Heart right ventricle (tissue), 16 donors: ENCODE measurements around the gene VTCN1. TPM values are rescaled to one million over a fixed set of nuclear protein-coding genes. Genes with fewer than 3 reads are reported as not detected.

ENCODE experiments used
- ATAC-seq, 8 donors: fragments of 200-7000 bp; cut with Tn5 transposase; one replicate each; pipeline ENCODE4 v1.9.1; 2020; ENCODE audit warnings: mild to moderate bottlenecking in 8 of 8, moderate library complexity in 8 of 8, moderate number of reproducible peaks in 1 of 8
- DNase-seq, 2 donors: peaks; one replicate each; pipeline ENCODE4 v3.0.0-alpha.2; 2020
- H3K27ac ChIP-seq, 10 donors: fragments of 200-600 bp; sonication (generic) in 2 of 10; one replicate each; pipeline versions ENCODE4 v1.5.0 to v1.8.0; 2020 to 2022; ENCODE audit warnings: mild to moderate bottlenecking in 3 of 10
- H3K27me3 ChIP-seq, 7 donors: fragments of 200-600 bp; one replicate each; pipeline ENCODE4 v1.8.0; 2021 to 2022; ENCODE audit warnings: mild to moderate bottlenecking in 2 of 7
- H3K36me3 ChIP-seq, 9 donors: fragments of 200-600 bp; sonication (generic) in 1 of 9; one replicate each; pipeline versions ENCODE4 v1.5.0 to v1.8.0; 2020 to 2022; ENCODE audit warnings: mild to moderate bottlenecking in 2 of 9
- H3K4me1 ChIP-seq, 9 donors: fragments of 200-600 bp; sonication (generic) in 1 of 9; one replicate each; pipeline versions ENCODE4 v1.5.0 to v1.8.0; 2020 to 2022; ENCODE audit warnings: mild to moderate bottlenecking in 4 of 9
- H3K4me3 ChIP-seq, 10 donors: fragments of 200-600 bp; sonication (generic) in 2 of 10; one replicate each; pipeline versions ENCODE4 v1.5.0 to v1.8.0; 2020 to 2022; ENCODE audit warnings: mild to moderate bottlenecking in 7 of 10, moderate library complexity in 2 of 10
- H3K9me3 ChIP-seq, 11 donors: fragments of 200-600 bp in 10 of 11; sonication (generic) in 2 of 11; one replicate each; pipeline versions ENCODE4 v1.5.0 to v1.8.0; 2013 to 2022; ENCODE audit warnings: mild to moderate bottlenecking in 2 of 11, control low read depth in 1 of 11, moderate library complexity in 1 of 11
- CTCF ChIP-seq, 9 donors: fragments of 200-600 bp; sonication (generic) in 2 of 9; IDR thresholded peaks; one replicate each; pipeline versions ENCODE4 v1.5.0 to v1.8.0; 2021 to 2022; ENCODE audit warnings: antibody characterized with exemption in 9 of 9, mild to moderate bottlenecking in 5 of 9, moderate library complexity in 1 of 9
- WGBS, 2 donors: extraction: QIAGEN DNeasy Blood & Tissue Kit; methylation state at CpG; one replicate each; pipeline ENCODE4 v1.1.7; 2013; ENCODE audit warnings: inconsistent platforms in 1 of 2; 5-methylcytosine and 5-hydroxymethylcytosine counted together
- intact Hi-C, 10 donors: fragments of 100-400 bp; cut with DNase I; formaldehyde crosslinking; loops; one replicate each; pipeline versions ENCODE4 v1.11.1 to v1.14.2; 2022
- polyA plus RNA-seq, 2 donors: library from polyadenylated mRNA; stranded (reverse); fragments of 200-250 nt; gene quantifications; one replicate each; pipeline ENCODE4 v1.2.3, GENCODE V29; 2013
- total RNA-seq, 10 donors: library from RNA; stranded (reverse); fragmentation: NEBNext Ultra II Directional in 3 of 10; extraction: Animal tissue kit (Norgen Biotek cat#: 25700) in 3 of 10; gene quantifications; one replicate each; pipeline versions ENCODE4 v1.2.1 to v1.2.4, GENCODE V29; 2021 to 2023
- donor health status: Arrhythmogenic right ventricular cardiomyopathy.
- donor health status: ischemic (EF 13 %, LVEDD 7.1; RV severe dilation, severe dysfunction).
- donor health status: healthy with polysubstance abuse.
- donor health status: DM: no; HTN: yes; CAD: no.
- donor health status: DM: no; HTN: no; CAD: no.
- donor health status: ischemic (EF 25% LVEDD 6.9; RV normal size, moderate dysfunction).
- donor health status: ischemic (EF 25% LVEDD 5.7; RV mildly dilated, moderate dysfunction).
- donor health status: healthy.
- donor health status: DM: yes; HTN: yes; CAD: no.
- donor health status: Ischemic cardiomyopathy.
- donor health status: ischemic (EF 35%, LVEDD 5.7; RV mildly dilated, moderate dysfunction).
- donor health status: nonischemic (EF 11% LVEDD 7.7; RV severe dilation, severe dysfunction).
- donor health status: DM: yes; HTN: yes; CAD: no.
- donor health status: PGD.
- donor health status: ischemic (EF 29% LVEDD 5.4; RV normal size, mild dysfunction).
- donor health status: nonischemic (EF 23%, LVEDD 6.1; RV moderate dilation, normal function).

The VTCN1 gene
- total and polyA plus RNA-seq, 12 donors: 0.17 TPM; not detected in 11

DNA sequence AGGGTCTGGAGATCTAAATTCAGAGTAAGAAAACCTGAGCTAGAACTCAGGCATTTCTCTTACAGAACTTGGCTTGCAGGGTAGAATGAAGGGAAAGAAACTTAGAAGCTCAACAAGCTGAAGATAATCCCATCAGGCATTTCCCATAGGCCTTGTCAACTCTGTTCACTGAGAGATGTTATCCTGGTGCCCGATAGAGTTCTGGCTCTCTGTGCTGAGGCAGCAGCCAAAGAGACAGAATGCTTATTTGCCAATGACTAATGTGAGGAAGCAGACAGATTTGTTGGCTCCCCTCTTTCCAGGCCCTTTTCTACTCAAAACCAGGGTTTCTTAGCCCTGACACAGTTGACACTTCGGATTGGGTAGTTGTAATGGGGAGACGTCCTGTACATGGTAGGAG, 66.9 kb downstream of the VTCN1 start:
- no peak overlapping the region for H3K27ac ChIP-seq

DNA sequence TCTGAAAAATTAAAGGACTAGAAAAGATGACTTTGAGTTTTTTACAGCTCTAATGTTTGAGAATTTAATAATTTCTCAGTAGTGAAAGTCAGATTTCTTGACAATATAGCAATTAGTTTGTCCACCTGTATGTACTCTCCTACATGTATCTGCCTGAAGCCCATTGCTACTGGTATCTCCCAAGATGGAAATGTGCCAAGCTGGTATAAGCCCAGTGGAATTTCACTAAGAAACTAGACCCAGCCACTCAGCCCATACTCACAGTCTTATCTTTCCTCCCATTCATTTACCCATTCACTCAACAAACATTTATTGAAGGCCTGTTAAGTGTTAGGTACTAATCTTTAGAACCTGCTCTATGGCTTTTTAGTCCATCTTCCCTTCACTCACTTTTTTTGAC, 67.6 kb downstream of the VTCN1 start:
- no peak for TF ChIP-seq CTCF (IDR thresholded peaks at IDR 0.05)
- Histone ChIP-seq H3K27me3 (no peaks in the 10 kb centered on the region), H3K36me3 (no peaks in the 10 kb centered on the region), H3K27ac (no peak overlapping the region), H3K4me3 (no peak overlapping the region), H3K9me3 (no peaks in the 10 kb centered on the region), H3K4me1 (peaks cover 0 to 24% (median 0%) of the 10 kb centered on the region in 9 donors)
- ATAC-seq (no peak), DNase-seq (no peak)
- intact Hi-C loops: no loop called here

More for the DNA sequence above, 66.9 kb downstream of the VTCN1 start:
- no peaks in the 10 kb centered on the region for H3K27me3 ChIP-seq
- no peaks in the 10 kb centered on the region for H3K36me3 ChIP-seq
- no peak for TF ChIP-seq CTCF (IDR thresholded peaks at IDR 0.05)
- 65 to 76% methylated on average over 3 of the region's 3 CpGs for WGBS, 2 donors
- H3K4me3 ChIP-seq: no peak overlapping the region
- peaks cover 0 to 31% (median 0%) of the 10 kb centered on the region in 9 donors for H3K4me1 ChIP-seq
- ATAC-seq (peak in 1 of 8 donors; percentile 45), DNase-seq (no peak)
- intact Hi-C loops: no loop called here
- H3K9me3 ChIP-seq: no peaks in the 10 kb centered on the region

DNA sequence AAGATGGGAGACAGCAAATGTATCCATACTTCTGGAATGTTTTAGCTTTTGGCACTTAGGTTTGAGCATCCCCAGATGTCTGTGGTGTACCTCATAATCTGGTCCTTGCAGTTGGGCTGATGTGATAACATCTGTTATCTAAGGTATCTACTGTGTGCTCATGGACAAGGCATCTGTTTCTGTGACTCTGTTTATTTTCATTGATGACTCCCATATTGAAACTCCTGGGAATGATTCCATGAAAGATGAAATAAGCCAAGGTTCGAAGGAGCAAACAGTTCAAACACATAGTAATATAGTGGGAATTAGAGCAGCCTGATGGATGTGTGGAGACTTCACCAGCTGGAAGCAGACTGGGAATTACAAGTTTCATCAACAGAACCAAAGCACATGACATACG, 68.5 kb downstream of the VTCN1 start:
- Histone ChIP-seq H3K4me3 (no peak overlapping the region), H3K9me3 (no peaks in the 10 kb centered on the region), H3K27me3 (no peaks in the 10 kb centered on the region), H3K27ac (no peak overlapping the region), H3K36me3 (no peaks in the 10 kb centered on the region), H3K4me1 (peaks cover 0 to 16% (median 0%) of the 10 kb centered on the region in 9 donors)
- no peak for ATAC-seq
- intact Hi-C loops: no loop called here
- DNase-seq: no peak
- no peak for TF ChIP-seq CTCF (IDR thresholded peaks at IDR 0.05)
- WGBS, 2 donors: 74 to 78% methylated on average over 2 of the region's 2 CpGs

DNA sequence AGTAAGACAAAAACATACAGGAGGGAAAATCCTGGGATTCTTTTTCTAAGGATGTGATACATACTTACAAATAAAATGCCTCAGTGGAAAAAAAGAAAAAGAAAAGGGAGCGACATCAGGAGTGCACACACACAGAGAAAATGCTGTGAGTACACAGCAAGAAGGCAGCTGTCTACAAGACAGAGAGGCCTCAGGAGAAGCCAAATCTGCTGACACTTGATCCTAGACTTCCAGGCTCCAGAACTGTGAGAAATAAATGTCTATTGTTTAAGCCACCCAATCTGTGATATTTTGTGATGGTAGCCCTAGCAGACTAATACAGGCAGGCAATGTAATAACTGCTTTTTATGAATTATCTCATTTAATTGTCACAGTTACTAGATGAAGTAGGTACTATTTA, 72.2 kb downstream of the VTCN1 start:
- no peak for ATAC-seq
- no peak for DNase-seq
- Histone ChIP-seq H3K4me3 (no peak overlapping the region), H3K4me1 (peaks cover 0 to 5% (median 0%) of the 10 kb centered on the region in 9 donors), H3K27ac (no peak overlapping the region), H3K36me3 (no peaks in the 10 kb centered on the region), H3K9me3 (no peaks in the 10 kb centered on the region), H3K27me3 (no peaks in the 10 kb centered on the region)
- 86% methylated on average over 1 of the region's 1 CpG for WGBS, 2 donors
- no peak for TF ChIP-seq CTCF (IDR thresholded peaks at IDR 0.05)
- intact Hi-C loops: no loop called here
